IPS-20b (cell line): ENCODE results near the gene ARGLU1.

Experiments used
- H3K27ac ChIP-seq: one replicate; pipeline ENCODE4 v1.5.1; 2013; ENCODE audit warnings: low read length
- H3K27me3 ChIP-seq: 2 replicates; pipeline ENCODE4 v1.6.1; 2013; ENCODE audit warnings: mild to moderate bottlenecking, low read length, inconsistent platforms; ENCODE audit not compliant: insufficient read depth
- H3K36me3 ChIP-seq: 2 replicates; pipeline ENCODE4 v1.6.1; 2013; ENCODE audit warnings: low read depth, mild to moderate bottlenecking, inconsistent platforms, low read length, moderate library complexity; ENCODE audit not compliant: insufficient read depth
- H3K4me1 ChIP-seq: 2 replicates; pipeline ENCODE4 v1.6.1; 2013; ENCODE audit warnings: mild to moderate bottlenecking, control low read depth, inconsistent platforms, low read length, moderate library complexity; ENCODE audit not compliant: insufficient read depth
- H3K4me3 ChIP-seq: 2 replicates; pipeline ENCODE4 v1.5.1; 2013; ENCODE audit warnings: mild to moderate bottlenecking, low read length, inconsistent platforms
- H3K9ac ChIP-seq: 2 replicates; pipeline ENCODE4 v1.6.1; 2013; ENCODE audit warnings: low read depth, mild to moderate bottlenecking, inconsistent platforms, low read length, moderate library complexity
- H3K9me3 ChIP-seq: 2 replicates; pipeline ENCODE4 v1.6.1; 2013; ENCODE audit warnings: mild to moderate bottlenecking, low read depth, low read length, inconsistent platforms; ENCODE audit not compliant: insufficient read depth

The ARGLU1 gene

GRCh38 chr13:106562301-106562700 lies 5.6 kb downstream of the ARGLU1 start:
- peaks cover 40% of the 10 kb centered on the region for H3K4me1 ChIP-seq
- H3K9me3 ChIP-seq, result no peaks in the 10 kb centered on the region
- H3K4me3 ChIP-seq, result peak overlapping the region; percentile 15; the same call in 1 of the 2 replicates
- H3K27me3 ChIP-seq, result no peaks in the 10 kb centered on the region
- H3K27ac ChIP-seq, result no peak overlapping the region
- H3K9ac ChIP-seq, result 0 out of 2 replicates have a peak overlapping the region, but pooled peaks have one; percentile 14
- peaks cover 26% of the 10 kb centered on the region for H3K36me3 ChIP-seq

- Histone ChIP-seq H3K9ac (0 out of 2 replicates have a peak overlapping the region, but pooled peaks have one; percentile 14), H3K36me3 (peaks cover 33% of the 10 kb centered on the region), H3K27ac (no peak overlapping the region), H3K9me3 (no peaks in the 10 kb centered on the region), H3K4me1 (peaks cover 40% of the 10 kb centered on the region), H3K27me3 (no peaks in the 10 kb centered on the region), H3K4me3 (peak overlapping the region; percentile 10; the same call in 1 of the 2 replicates)
These were observed 6.3 kb downstream of the ARGLU1 start for GRCh38 chr13:106561551-106562170.

GRCh38 chr13:106560821-106561220 lies 7.1 kb downstream of the ARGLU1 start:
- no peak overlapping the region for H3K4me3 ChIP-seq
- H3K4me1 ChIP-seq, result peaks cover 36% of the 10 kb centered on the region
- H3K36me3 ChIP-seq, result peaks cover 41% of the 10 kb centered on the region
- H3K9ac ChIP-seq, result peak overlapping the region; percentile 16; the same call in 1 of the 2 replicates
- no peak overlapping the region for H3K27ac ChIP-seq
- no peaks in the 10 kb centered on the region for H3K9me3 ChIP-seq
- H3K27me3 ChIP-seq, result no peaks in the 10 kb centered on the region

- Histone ChIP-seq H3K27ac (no peak overlapping the region), H3K9ac (no peak overlapping the region), H3K27me3 (no peaks in the 10 kb centered on the region), H3K4me3 (no peak overlapping the region), H3K9me3 (no peaks in the 10 kb centered on the region), H3K4me1 (peaks cover 14% of the 10 kb centered on the region), H3K36me3 (peaks cover 64% of the 10 kb centered on the region)
These were observed 9.4 kb downstream of the ARGLU1 start for GRCh38 chr13:106558527-106558926.

- H3K27me3 ChIP-seq, result no peaks in the 10 kb centered on the region
- H3K4me1 ChIP-seq, result no peaks in the 10 kb centered on the region
- no peaks in the 10 kb centered on the region for H3K9me3 ChIP-seq
- peaks cover 92% of the 10 kb centered on the region for H3K36me3 ChIP-seq
- no peak overlapping the region for H3K27ac ChIP-seq
- H3K4me3 ChIP-seq, result no peak overlapping the region
- no peak overlapping the region for H3K9ac ChIP-seq
These were observed 12.2 kb downstream of the ARGLU1 start for GRCh38 chr13:106555631-106556328.

GRCh38 chr13:106551751-106552150 lies 16.2 kb downstream of the ARGLU1 start:
- Histone ChIP-seq H3K4me1 (no peaks in the 10 kb centered on the region), H3K4me3 (no peak overlapping the region), H3K36me3 (peaks cover 97% of the 10 kb centered on the region), H3K27me3 (no peaks in the 10 kb centered on the region), H3K27ac (no peak overlapping the region), H3K9ac (no peak overlapping the region), H3K9me3 (no peaks in the 10 kb centered on the region)

GRCh38 chr13:106551350-106551749 lies 16.6 kb downstream of the ARGLU1 start:
- peaks cover 97% of the 10 kb centered on the region for H3K36me3 ChIP-seq

GRCh38 chr13:106550570-106551135 lies 17.3 kb downstream of the ARGLU1 start:
- H3K9ac ChIP-seq, result no peak overlapping the region
- no peaks in the 10 kb centered on the region for H3K9me3 ChIP-seq
- H3K27ac ChIP-seq, result no peak overlapping the region
- no peak overlapping the region for H3K4me3 ChIP-seq
- H3K27me3 ChIP-seq, result no peaks in the 10 kb centered on the region
- peaks cover 97% of the 10 kb centered on the region for H3K36me3 ChIP-seq
- no peaks in the 10 kb centered on the region for H3K4me1 ChIP-seq

More at GRCh38 chr13:106551350-106551749, 16.6 kb downstream of the ARGLU1 start:
- H3K27me3 ChIP-seq, result no peaks in the 10 kb centered on the region
- no peak overlapping the region for H3K4me3 ChIP-seq
- no peak overlapping the region for H3K27ac ChIP-seq
- H3K9ac ChIP-seq, result no peak overlapping the region
- no peaks in the 10 kb centered on the region for H3K4me1 ChIP-seq
- H3K9me3 ChIP-seq, result no peaks in the 10 kb centered on the region

- Histone ChIP-seq H3K4me1 (no peaks in the 10 kb centered on the region), H3K27ac (no peak overlapping the region), H3K27me3 (no peaks in the 10 kb centered on the region), H3K9me3 (no peaks in the 10 kb centered on the region), H3K36me3 (peaks cover 97% of the 10 kb centered on the region), H3K4me3 (no peak overlapping the region), H3K9ac (no peak overlapping the region)
These were observed 19.8 kb downstream of the ARGLU1 start for GRCh38 chr13:106548064-106548696.

- Histone ChIP-seq H3K4me1 (peaks cover 3% of the 10 kb centered on the region; the same call in 1 of the 2 replicates), H3K36me3 (peaks cover 66% of the 10 kb centered on the region), H3K4me3 (no peak overlapping the region), H3K27ac (no peak overlapping the region), H3K9ac (no peak overlapping the region), H3K27me3 (no peaks in the 10 kb centered on the region), H3K9me3 (no peaks in the 10 kb centered on the region)
These were observed 26.1 kb downstream of the ARGLU1 start for GRCh38 chr13:106541826-106542225.

GRCh38 chr13:106540613-106541012 lies 27.3 kb downstream of the ARGLU1 start:
- Histone ChIP-seq H3K27ac (no peak overlapping the region), H3K27me3 (no peaks in the 10 kb centered on the region), H3K36me3 (peaks cover 54% of the 10 kb centered on the region), H3K9me3 (no peaks in the 10 kb centered on the region), H3K4me1 (peaks cover 5% of the 10 kb centered on the region), H3K4me3 (no peak overlapping the region), H3K9ac (no peak overlapping the region)
